Ishikawa (cell line): ENCODE measurements around the gene TRIM43.
A peak's percentile ranks its signal among the peaks of the same experiment; 100 is the strongest.
"Not testable (repeated sequence)": the region's sequence is repeated elsewhere in the genome, so short reads cannot be mapped to it uniquely, and the experiment has no call there.

ENCODE experiments used
- EP300 ChIP-seq: IDR thresholded peaks from 2 replicates; pipeline ENCODE4 v1.6.1; 2012; ENCODE audit warnings: borderline replicate concordance
- YY1 ChIP-seq: IDR thresholded peaks from 2 replicates; pipeline ENCODE4 v1.6.1; 2012; ENCODE audit warnings: low read depth

DNA sequence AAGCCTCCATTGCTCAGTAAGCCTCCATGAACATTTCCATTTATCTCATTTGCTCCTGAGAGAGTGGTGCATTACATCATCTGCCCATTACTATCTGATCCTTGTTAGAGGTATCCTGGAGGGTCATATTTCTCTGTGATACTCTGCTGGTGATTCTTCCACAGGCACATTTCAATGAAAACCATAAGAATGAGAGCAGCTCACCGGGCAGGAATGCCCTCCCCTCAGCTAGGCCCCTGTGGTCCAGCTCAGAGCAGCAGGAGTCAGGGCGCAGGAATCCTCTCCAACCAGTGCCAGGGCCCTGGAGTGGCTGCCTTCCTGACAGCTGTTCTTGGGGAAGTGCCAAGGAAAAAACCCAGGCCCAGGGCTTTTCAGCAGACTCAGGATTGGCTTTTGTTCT lies 50.0 kb downstream of the TRIM43 start:
- peak; percentile 58; the same call in 1 of the 2 replicates for TF ChIP-seq EP300
- TF ChIP-seq YY1, result not testable (repeated sequence)
